ENCODE results near the gene MAPK8. TPM values are rescaled to one million over a fixed set of nuclear protein-coding genes. Genes with fewer than 3 reads are reported as not detected.

Gene MAPK8
- total and polyA plus RNA-seq, 9 of the 15 experiments (the other 6 are each of a cell fraction or from before 2014, with no cell fraction given), result 6.4 to 159 (median 71.0) TPM

GRCh38 chr10:48406658-48407057, 100.2 kb downstream of the MAPK8 start:
- no TSS peak for BruUV-seq (replicated peaks)
- WGBS (ENCODE audit: insufficient coverage, low coverage, missing lambda C conversion rate), result 17% methylated on average over 4 of the region's 4 CpGs
- TF ChIP-seq FOXM1 (IDR thresholded peaks at IDR 0.05; ENCODE audit: low read depth) (0 out of 2 replicates have a peak, but pooled peaks have one; percentile 11), FOXM1 (CRISPR knock-in tag; IDR thresholded peaks at IDR 0.05; ENCODE audit: low read depth) (no peak), BRF1 (IDR thresholded peaks at IDR 0.05; ENCODE audit: borderline replicate concordance, extremely low read depth, insufficient read length) (no peak), ZNF507 (tag; conservative IDR thresholded peaks at IDR 0.05) (no peak), NFRKB (IDR thresholded peaks at IDR 0.05; ENCODE audit: low read depth) (no peak), MTA1 (IDR thresholded peaks at IDR 0.05; ENCODE audit: borderline replicate concordance) (0 out of 2 replicates have a peak, but pooled peaks have one; percentile 10), PHF20 (IDR thresholded peaks at IDR 0.05; ENCODE audit: partially characterized antibody) (peak; percentile 5), TRIM25 (IDR thresholded peaks at IDR 0.05; ENCODE audit: borderline replicate concordance) (no peak), CREB3L1 (IDR thresholded peaks at IDR 0.05; ENCODE audit: borderline replicate concordance, low read depth) (no peak)

More at GRCh38 chr10:48406658-48407057, 100.2 kb downstream of the MAPK8 start:
- H3K9ac ChIP-seq (ENCODE audit: insufficient read depth in 1 of 2, low read depth in 2 of 2, low read length in 2 of 2), result peak overlapping the region in 1 of 2 experiments; percentile 21; a peak in 1 of 4 replicates
- peaks cover 43% of the 10 kb centered on the region for H3K36me3 ChIP-seq (ENCODE audit: control insufficient read depth, insufficient read depth, low read length)
- H3K4me1 ChIP-seq (replicated peaks in 1 of 2; ENCODE audit: control insufficient read depth in 2 of 2, insufficient read depth in 2 of 2, low read length in 2 of 2), result peaks cover 0 to 18% of the 10 kb centered on the region in 2 experiments
- H3K79me2 ChIP-seq (ENCODE audit: control insufficient read depth, insufficient read depth, low read length), result peaks cover 4% of the 10 kb centered on the region; the same call in 2 of the 3 replicates
- ATAC-seq (peak; percentile 61), DNase-seq (ENCODE audit: extremely low read depth in 1 of 4, low spot score in 3 of 4) (no peak), FAIRE-seq (no peak)
- in situ Hi-C loops (cut with MboI) (no loop called here), intact Hi-C loops (cut with micrococcal nuclease) (no loop called here)
- H2AFZ ChIP-seq (ENCODE audit: low read depth, low read length), result peak overlapping the region; percentile 75; the same call in 1 of the 2 replicates
- H3K4me2 ChIP-seq (ENCODE audit: insufficient read depth, low read length), result peak overlapping the region; percentile 60; the same call in 1 of the 2 replicates
- ChIA-PET CTCF (ENCODE audit: low intra/inter-chr PET ratio) (no interaction called here), POLR2A (interaction anchor here (0.7 to 1.4 kb wide), 5 partner anchors 11 to 542 kb away, joined by 3 to 4 read pairs (median 3); no protein-coding TSS in a partner anchor)
- peak overlapping the region; percentile 70; the same call in 2 of the 3 replicates for H3K27ac ChIP-seq (ENCODE audit: extremely low read depth, low read depth, low read length)
- no peaks in the 10 kb centered on the region for H3K9me1 ChIP-seq (ENCODE audit: control insufficient read depth, insufficient read depth, low read length)
- H3K27me3 ChIP-seq (ENCODE audit: control insufficient read depth in 2 of 2, insufficient read depth in 2 of 2, low read length in 2 of 2), result no peaks in the 10 kb centered on the region
- H3K9me3 ChIP-seq (replicated peaks; ENCODE audit: control insufficient read depth, insufficient read depth, low read depth, low read length), result no peaks in the 10 kb centered on the region; the same call in 1 of the 2 replicates
- H3K4me3 ChIP-seq, result no peak overlapping the region
- no peaks in the 10 kb centered on the region for H4K20me1 ChIP-seq (replicated peaks; ENCODE audit: control insufficient read depth, insufficient read depth, low read length)

Measured in K562 (cell line).